ENCODE results near the gene SLC5A4.

The SLC5A4 gene

DNA sequence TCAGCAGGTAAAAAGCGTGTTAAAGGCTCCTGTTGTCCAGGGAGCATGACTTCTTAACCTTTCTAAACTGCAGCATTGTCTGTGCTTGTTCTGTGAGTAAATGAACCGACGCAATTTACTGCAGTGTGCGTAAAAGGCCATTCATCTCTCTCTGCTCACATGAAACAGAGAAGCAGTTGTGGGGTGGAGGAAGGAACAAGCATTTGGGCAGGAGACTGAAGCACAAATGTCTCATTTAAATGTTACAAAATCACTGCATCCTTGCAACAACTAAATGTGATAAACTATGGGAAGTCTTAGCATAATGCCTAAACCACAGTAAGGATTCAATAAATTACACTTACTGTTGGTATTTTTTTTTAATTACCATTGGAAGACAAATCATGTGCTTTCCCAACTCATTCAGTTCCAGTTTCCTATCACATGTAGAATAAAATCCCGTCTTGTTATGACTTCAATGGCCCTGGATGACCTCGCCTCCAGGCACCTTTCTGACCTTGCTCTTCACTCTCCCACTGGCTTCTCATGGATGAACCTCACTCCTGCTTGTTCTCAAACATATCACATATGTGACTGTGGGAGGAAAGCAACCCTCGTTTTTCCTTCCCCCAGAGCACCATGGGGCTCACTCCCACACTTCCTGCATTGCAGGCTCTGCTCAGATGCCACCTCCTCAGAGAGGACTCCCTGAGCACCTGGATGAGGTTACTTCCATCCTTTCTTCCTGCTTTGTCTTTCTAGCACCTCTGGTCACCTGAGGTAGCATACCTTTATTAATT, 28.6 kb downstream of the SLC5A4 start:
- no peak overlapping the region for H3K27ac ChIP-seq (ENCODE audit: low read length, poor library complexity, severe bottlenecking)
- no peak for DNase-seq
- H2AK5ac ChIP-seq (ENCODE audit: low read length, severe bottlenecking) = no peak overlapping the region
- H4K91ac ChIP-seq (ENCODE audit: low read length) = no peak overlapping the region
- H2BK15ac ChIP-seq (ENCODE audit: low read depth, poor library complexity, severe bottlenecking) = no peak overlapping the region
- no peak overlapping the region for H3K18ac ChIP-seq (ENCODE audit: low read depth in 1 of 2, low read length in 2 of 2)
- H2BK12ac ChIP-seq (ENCODE audit: low read length in 2 of 2) = no peak overlapping the region
- no peak overlapping the region for H3K23ac ChIP-seq (ENCODE audit: low read length in 2 of 2)
- no peaks in the 10 kb centered on the region for H3K4me1 ChIP-seq (ENCODE audit: control insufficient read depth, insufficient read depth, low read depth, low read length)
- 56% methylated on average over 7 of the region's 7 CpGs for WGBS
- H3K4ac ChIP-seq (ENCODE audit: low read depth in 1 of 2, low read length in 2 of 2) = no peak overlapping the region
- no peaks in the 10 kb centered on the region for H3K9me3 ChIP-seq (ENCODE audit: control insufficient read depth, low read length)
- no peak overlapping the region for H3K9ac ChIP-seq (ENCODE audit: low read length)
- peaks cover 0 to 18% of the 10 kb centered on the region in 2 experiments for H3K27me3 ChIP-seq (ENCODE audit: control insufficient read depth in 1 of 2, insufficient read depth in 1 of 2, low read length in 2 of 2)
- no peak overlapping the region for H2AFZ ChIP-seq (ENCODE audit: low read depth, low read length)
- no peaks in the 10 kb centered on the region for H3K79me1 ChIP-seq (replicated peaks; ENCODE audit: low read length, poor library complexity, severe bottlenecking)
- H3K4me3 ChIP-seq (ENCODE audit: insufficient read depth in 1 of 2, low read depth in 1 of 2, low read length in 2 of 2) = no peak overlapping the region
- no peak overlapping the region for H2BK5ac ChIP-seq (ENCODE audit: low read depth, low read length, poor library complexity, severe bottlenecking)
- no peaks in the 10 kb centered on the region for H3K36me3 ChIP-seq (ENCODE audit: control insufficient read depth in 1 of 2, insufficient read depth in 2 of 2, low read depth in 1 of 2, low read length in 2 of 2)
- no peak overlapping the region for H4K8ac ChIP-seq (ENCODE audit: low read length)
- H3K14ac ChIP-seq (ENCODE audit: low read length in 2 of 2) = no peak overlapping the region
- H3K4me2 ChIP-seq (ENCODE audit: low read length, poor library complexity, severe bottlenecking) = no peak overlapping the region
- no peak overlapping the region for H2BK120ac ChIP-seq (ENCODE audit: low read depth, low read length)

- Histone ChIP-seq H3K4me1 (ENCODE audit: control insufficient read depth, insufficient read depth, low read depth, low read length) (no peaks in the 10 kb centered on the region), H2BK15ac (ENCODE audit: low read depth, poor library complexity, severe bottlenecking) (no peak overlapping the region), H2AFZ (ENCODE audit: low read depth, low read length) (no peak overlapping the region), H3K27ac (ENCODE audit: low read length, poor library complexity, severe bottlenecking) (no peak overlapping the region), H3K4ac (ENCODE audit: low read depth in 1 of 2, low read length in 2 of 2) (no peak overlapping the region), H3K27me3 (ENCODE audit: control insufficient read depth in 1 of 2, insufficient read depth in 1 of 2, low read length in 2 of 2) (peaks cover 0 to 10% of the 10 kb centered on the region in 2 experiments), H3K4me2 (ENCODE audit: low read length, poor library complexity, severe bottlenecking) (no peak overlapping the region), H3K36me3 (ENCODE audit: control insufficient read depth in 1 of 2, insufficient read depth in 2 of 2, low read depth in 1 of 2, low read length in 2 of 2) (no peaks in the 10 kb centered on the region), H2BK5ac (ENCODE audit: low read depth, low read length, poor library complexity, severe bottlenecking) (no peak overlapping the region), H3K4me3 (ENCODE audit: insufficient read depth in 1 of 2, low read depth in 1 of 2, low read length in 2 of 2) (no peak overlapping the region), H2BK12ac (ENCODE audit: low read length in 2 of 2) (no peak overlapping the region), H4K91ac (ENCODE audit: low read length) (no peak overlapping the region), H3K14ac (ENCODE audit: low read length in 2 of 2) (no peak overlapping the region), H3K18ac (ENCODE audit: low read depth in 1 of 2, low read length in 2 of 2) (no peak overlapping the region), H3K23ac (ENCODE audit: low read length in 2 of 2) (no peak overlapping the region), H3K9ac (ENCODE audit: low read length) (no peak overlapping the region), H3K9me3 (ENCODE audit: control insufficient read depth, low read length) (no peaks in the 10 kb centered on the region), H3K79me1 (replicated peaks; ENCODE audit: low read length, poor library complexity, severe bottlenecking) (no peaks in the 10 kb centered on the region), H2BK120ac (ENCODE audit: low read depth, low read length) (no peak overlapping the region), H2AK5ac (ENCODE audit: low read length, severe bottlenecking) (no peak overlapping the region), H4K8ac (ENCODE audit: low read length) (no peak overlapping the region)
- no peak for DNase-seq
- no CpG with 5 or more reads among the region's 1 CpG for WGBS
Measured at GRCh38 chr22:32222991-32223390, 32.2 kb downstream of the SLC5A4 start.

DNA sequence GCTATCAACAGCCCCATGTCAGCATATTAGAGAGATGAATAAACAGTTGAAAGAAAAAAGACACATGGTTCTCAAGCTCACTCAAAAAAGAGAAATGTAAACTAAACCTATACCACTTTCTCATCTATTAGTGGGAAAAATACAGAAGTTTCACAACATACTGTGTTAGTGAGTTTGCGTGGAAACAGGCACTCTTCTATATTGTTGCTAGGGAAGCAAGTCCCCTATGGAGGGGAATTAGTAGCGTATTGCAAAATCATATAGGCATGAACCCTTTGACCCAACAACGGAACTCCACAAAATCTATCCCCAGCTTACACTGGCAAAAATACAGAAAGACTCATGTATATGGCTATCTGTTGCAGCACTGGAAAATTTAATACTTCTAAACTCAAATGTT, 36.1 kb downstream of the SLC5A4 start:
- Histone ChIP-seq H2AFZ (ENCODE audit: low read depth, low read length) (no peak overlapping the region), H3K9me3 (ENCODE audit: control insufficient read depth, low read length) (no peaks in the 10 kb centered on the region), H3K4ac (ENCODE audit: low read depth in 1 of 2, low read length in 2 of 2) (no peak overlapping the region), H3K18ac (ENCODE audit: low read depth in 1 of 2, low read length in 2 of 2) (no peak overlapping the region), H3K4me1 (ENCODE audit: control insufficient read depth, insufficient read depth, low read depth, low read length) (no peaks in the 10 kb centered on the region), H3K27me3 (ENCODE audit: control insufficient read depth in 1 of 2, insufficient read depth in 1 of 2, low read length in 2 of 2) (peaks cover 0 to 5% of the 10 kb centered on the region in 2 experiments), H3K9ac (ENCODE audit: low read length) (no peak overlapping the region), H3K23ac (ENCODE audit: low read length in 2 of 2) (no peak overlapping the region), H4K8ac (ENCODE audit: low read length) (no peak overlapping the region), H3K79me1 (replicated peaks; ENCODE audit: low read length, poor library complexity, severe bottlenecking) (no peaks in the 10 kb centered on the region), H2BK120ac (ENCODE audit: low read depth, low read length) (no peak overlapping the region), H2BK12ac (ENCODE audit: low read length in 2 of 2) (no peak overlapping the region), H3K4me2 (ENCODE audit: low read length, poor library complexity, severe bottlenecking) (no peak overlapping the region), H3K36me3 (ENCODE audit: control insufficient read depth in 1 of 2, insufficient read depth in 2 of 2, low read depth in 1 of 2, low read length in 2 of 2) (no peaks in the 10 kb centered on the region), H3K14ac (ENCODE audit: low read length in 2 of 2) (no peak overlapping the region), H4K91ac (ENCODE audit: low read length) (no peak overlapping the region), H2AK5ac (ENCODE audit: low read length, severe bottlenecking) (no peak overlapping the region), H3K27ac (ENCODE audit: low read length, poor library complexity, severe bottlenecking) (no peak overlapping the region), H3K4me3 (ENCODE audit: insufficient read depth in 1 of 2, low read depth in 1 of 2, low read length in 2 of 2) (no peak overlapping the region), H2BK15ac (ENCODE audit: low read depth, poor library complexity, severe bottlenecking) (no peak overlapping the region), H2BK5ac (ENCODE audit: low read depth, low read length, poor library complexity, severe bottlenecking) (peak overlapping the region; percentile 31)
- 100% methylated on average over 2 of the region's 3 CpGs for WGBS
- no peak for DNase-seq

DNA sequence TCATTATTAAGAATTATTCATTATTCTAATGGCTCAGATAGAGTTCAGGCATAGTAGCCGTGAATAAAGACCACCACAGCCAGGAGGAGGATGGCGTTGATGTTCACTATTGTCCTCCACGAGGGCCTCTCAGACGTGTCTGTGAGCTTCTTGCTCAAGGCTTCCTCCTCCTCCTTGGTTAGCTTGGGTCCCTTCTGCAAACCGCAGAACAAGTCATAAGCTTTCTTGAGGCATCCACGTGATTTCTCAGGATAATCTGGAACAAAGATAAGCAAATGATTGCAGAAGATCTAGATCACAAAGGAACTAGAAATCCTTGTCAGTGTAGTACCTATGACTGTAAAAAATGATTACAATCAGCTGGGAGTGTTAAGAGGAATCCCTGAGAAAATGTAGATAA, 36.7 kb downstream of the SLC5A4 start:
- no peak overlapping the region for H2BK120ac ChIP-seq (ENCODE audit: low read depth, low read length)
- no peak overlapping the region for H4K91ac ChIP-seq (ENCODE audit: low read length)
- H3K23ac ChIP-seq (ENCODE audit: low read length in 2 of 2) = no peak overlapping the region
- no peak overlapping the region for H2BK15ac ChIP-seq (ENCODE audit: low read depth, poor library complexity, severe bottlenecking)
- no peaks in the 10 kb centered on the region for H3K9me3 ChIP-seq (ENCODE audit: control insufficient read depth, low read length)
- H3K27ac ChIP-seq (ENCODE audit: low read length, poor library complexity, severe bottlenecking) = no peak overlapping the region
- H3K4me1 ChIP-seq (ENCODE audit: control insufficient read depth, insufficient read depth, low read depth, low read length) = no peaks in the 10 kb centered on the region
- H3K9ac ChIP-seq (ENCODE audit: low read length) = no peak overlapping the region
- no peak overlapping the region for H3K18ac ChIP-seq (ENCODE audit: low read depth in 1 of 2, low read length in 2 of 2)
- peaks cover 0 to 5% of the 10 kb centered on the region in 2 experiments for H3K27me3 ChIP-seq (ENCODE audit: control insufficient read depth in 1 of 2, insufficient read depth in 1 of 2, low read length in 2 of 2)
- no peak overlapping the region for H4K8ac ChIP-seq (ENCODE audit: low read length)
- no peak for DNase-seq
- no peak overlapping the region for H3K4ac ChIP-seq (ENCODE audit: low read depth in 1 of 2, low read length in 2 of 2)
- no peaks in the 10 kb centered on the region for H3K36me3 ChIP-seq (ENCODE audit: control insufficient read depth in 1 of 2, insufficient read depth in 2 of 2, low read depth in 1 of 2, low read length in 2 of 2)
- H3K14ac ChIP-seq (ENCODE audit: low read length in 2 of 2) = no peak overlapping the region
- no peak overlapping the region for H2BK5ac ChIP-seq (ENCODE audit: low read depth, low read length, poor library complexity, severe bottlenecking)
- H3K4me2 ChIP-seq (ENCODE audit: low read length, poor library complexity, severe bottlenecking) = no peak overlapping the region
- WGBS = 76% methylated on average over 4 of the region's 6 CpGs
- H3K4me3 ChIP-seq (ENCODE audit: insufficient read depth in 1 of 2, low read depth in 1 of 2, low read length in 2 of 2) = no peak overlapping the region
- no peak overlapping the region for H2AFZ ChIP-seq (ENCODE audit: low read depth, low read length)
- no peaks in the 10 kb centered on the region for H3K79me1 ChIP-seq (replicated peaks; ENCODE audit: low read length, poor library complexity, severe bottlenecking)
- no peak overlapping the region for H2AK5ac ChIP-seq (ENCODE audit: low read length, severe bottlenecking)
- no peak overlapping the region for H2BK12ac ChIP-seq (ENCODE audit: low read length in 2 of 2)
